ENCODE data around the gene OPCML.

OPCML gene

DNA sequence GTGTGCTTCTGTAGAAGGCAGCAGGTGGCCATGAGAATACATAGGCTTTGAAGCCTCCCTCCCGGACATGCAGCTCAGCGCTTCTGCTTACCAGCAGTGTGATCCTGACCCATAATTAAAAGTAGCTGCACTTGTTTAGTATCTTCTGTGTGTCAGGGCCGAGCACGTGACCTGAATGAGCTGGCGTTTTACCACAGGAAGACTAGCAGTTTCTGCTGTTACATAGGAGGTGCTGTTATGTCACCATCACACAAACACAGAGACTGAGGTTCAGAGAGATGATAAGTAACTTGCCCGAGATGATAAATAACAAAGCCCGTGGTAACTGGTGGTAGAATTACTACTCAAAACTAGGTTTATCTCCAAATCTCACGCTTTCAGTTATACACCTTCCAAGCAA, 329.5 kb downstream of the OPCML start:
- no peaks in the 10 kb centered on the region for H3K4me1 ChIP-seq (ENCODE audit: low read length)
- H3K27ac ChIP-seq (ENCODE audit: low read length), result no peak overlapping the region
- no peak overlapping the region for H3K4me2 ChIP-seq (ENCODE audit: low read depth, low read length)
- H2AFZ ChIP-seq (ENCODE audit: low read length), result no peak overlapping the region
- TF ChIP-seq EZH2phosphoT487 (IDR thresholded peaks at IDR 0.05; ENCODE audit: low read length), result no peak
- TF ChIP-seq, protein P1, sequence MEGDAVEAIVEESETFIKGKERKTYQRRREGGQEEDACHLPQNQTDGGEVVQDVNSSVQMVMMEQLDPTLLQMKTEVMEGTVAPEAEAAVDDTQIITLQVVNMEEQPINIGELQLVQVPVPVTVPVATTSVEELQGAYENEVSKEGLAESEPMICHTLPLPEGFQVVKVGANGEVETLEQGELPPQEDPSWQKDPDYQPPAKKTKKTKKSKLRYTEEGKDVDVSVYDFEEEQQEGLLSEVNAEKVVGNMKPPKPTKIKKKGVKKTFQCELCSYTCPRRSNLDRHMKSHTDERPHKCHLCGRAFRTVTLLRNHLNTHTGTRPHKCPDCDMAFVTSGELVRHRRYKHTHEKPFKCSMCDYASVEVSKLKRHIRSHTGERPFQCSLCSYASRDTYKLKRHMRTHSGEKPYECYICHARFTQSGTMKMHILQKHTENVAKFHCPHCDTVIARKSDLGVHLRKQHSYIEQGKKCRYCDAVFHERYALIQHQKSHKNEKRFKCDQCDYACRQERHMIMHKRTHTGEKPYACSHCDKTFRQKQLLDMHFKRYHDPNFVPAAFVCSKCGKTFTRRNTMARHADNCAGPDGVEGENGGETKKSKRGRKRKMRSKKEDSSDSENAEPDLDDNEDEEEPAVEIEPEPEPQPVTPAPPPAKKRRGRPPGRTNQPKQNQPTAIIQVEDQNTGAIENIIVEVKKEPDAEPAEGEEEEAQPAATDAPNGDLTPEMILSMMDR (IDR thresholded peaks at IDR 0.05; ENCODE audit: low read length), result no peak
- TF ChIP-seq EZH2 (optimal IDR thresholded peaks at IDR 0.05; ENCODE audit: low read depth, low read length), result no peak
- no peaks in the 10 kb centered on the region for H3K9me2 ChIP-seq (replicated peaks; ENCODE audit: insufficient read depth, low read length)
- no peak for DNase-seq
- H3K9me3 ChIP-seq (replicated peaks; ENCODE audit: insufficient read depth, low read length), result no peaks in the 10 kb centered on the region
- H3F3A ChIP-seq (ENCODE audit: insufficient read depth, low read length), result no peaks in the 10 kb centered on the region
- H3K27me3 ChIP-seq (replicated peaks; ENCODE audit: insufficient read depth, low read length), result no peaks in the 10 kb centered on the region
- no peak overlapping the region for H3K9ac ChIP-seq (ENCODE audit: low read length)
- no peaks in the 10 kb centered on the region for H3K36me3 ChIP-seq (replicated peaks; ENCODE audit: insufficient read depth, low read length)
- no peaks in the 10 kb centered on the region for H4K20me1 ChIP-seq (ENCODE audit: insufficient read depth, low read length)
- H3K4me3 ChIP-seq (ENCODE audit: low read length), result no peak overlapping the region
- H3K79me2 ChIP-seq (ENCODE audit: low read length), result no peaks in the 10 kb centered on the region

DNA sequence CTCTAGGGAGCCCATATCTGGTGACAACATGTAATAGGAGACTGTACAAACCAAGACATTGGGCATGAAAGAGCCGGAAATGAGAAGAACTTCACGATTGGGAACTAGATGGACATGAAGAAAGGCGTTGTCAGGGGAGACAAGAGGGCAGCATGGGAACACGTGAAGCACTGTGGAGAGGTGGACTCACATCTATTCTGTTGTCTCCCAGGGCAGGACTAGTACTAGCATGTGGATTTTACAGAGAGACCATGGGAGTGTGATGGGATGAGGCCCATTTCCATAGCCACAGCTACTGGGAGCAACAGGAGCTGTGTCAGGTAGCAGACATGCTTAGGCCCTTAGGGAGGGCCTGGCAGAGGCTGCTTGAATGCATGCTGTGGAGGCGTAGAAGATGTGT, 333.9 kb downstream of the OPCML start:
- H3K27ac ChIP-seq (ENCODE audit: low read length), result no peak overlapping the region
- no peaks in the 10 kb centered on the region for H3K27me3 ChIP-seq (replicated peaks; ENCODE audit: insufficient read depth, low read length)
- H3K79me2 ChIP-seq (ENCODE audit: low read length), result no peaks in the 10 kb centered on the region
- no peaks in the 10 kb centered on the region for H3K9me3 ChIP-seq (replicated peaks; ENCODE audit: insufficient read depth, low read length)
- no peaks in the 10 kb centered on the region for H3K36me3 ChIP-seq (replicated peaks; ENCODE audit: insufficient read depth, low read length)
- DNase-seq, result no peak
- no peak overlapping the region for H3K4me3 ChIP-seq (ENCODE audit: low read length)
- no peak for TF ChIP-seq EZH2phosphoT487 (IDR thresholded peaks at IDR 0.05; ENCODE audit: low read length)
- H3F3A ChIP-seq (ENCODE audit: insufficient read depth, low read length), result no peaks in the 10 kb centered on the region
- no peaks in the 10 kb centered on the region for H3K9me2 ChIP-seq (replicated peaks; ENCODE audit: insufficient read depth, low read length)
- H3K9ac ChIP-seq (ENCODE audit: low read length), result no peak overlapping the region
- no peaks in the 10 kb centered on the region for H3K4me1 ChIP-seq (ENCODE audit: low read length)
- H3K4me2 ChIP-seq (ENCODE audit: low read depth, low read length), result no peak overlapping the region
- H2AFZ ChIP-seq (ENCODE audit: low read length), result no peak overlapping the region
- H4K20me1 ChIP-seq (ENCODE audit: insufficient read depth, low read length), result no peaks in the 10 kb centered on the region

DNA sequence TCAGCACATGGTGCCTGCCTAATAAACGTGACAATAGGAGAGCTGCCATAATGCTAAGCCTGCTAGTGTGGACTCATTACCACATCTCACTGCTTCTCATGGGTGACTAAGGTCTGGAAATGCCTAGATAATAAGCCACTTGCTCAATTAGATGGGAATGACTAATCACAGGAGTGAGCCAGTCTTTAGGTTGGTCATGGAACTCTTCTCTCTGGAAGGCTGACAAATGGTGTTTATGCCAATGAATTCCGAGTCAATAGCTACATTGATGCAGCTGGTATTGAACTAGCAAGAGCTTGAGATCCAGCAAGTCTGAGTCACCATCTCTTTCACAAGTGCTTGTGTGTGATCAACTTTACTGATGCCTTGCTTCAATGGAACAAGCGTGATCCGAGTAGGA, 334.9 kb downstream of the OPCML start:
- Histone ChIP-seq H3K27ac (ENCODE audit: low read length) (no peak overlapping the region), H3K4me2 (ENCODE audit: low read depth, low read length) (no peak overlapping the region), H4K20me1 (ENCODE audit: insufficient read depth, low read length) (no peaks in the 10 kb centered on the region), H3K4me3 (ENCODE audit: low read length) (no peak overlapping the region), H3K27me3 (replicated peaks; ENCODE audit: insufficient read depth, low read length) (no peaks in the 10 kb centered on the region), H3K79me2 (ENCODE audit: low read length) (no peaks in the 10 kb centered on the region), H3K9ac (ENCODE audit: low read length) (no peak overlapping the region), H3F3A (ENCODE audit: insufficient read depth, low read length) (no peaks in the 10 kb centered on the region), H2AFZ (ENCODE audit: low read length) (no peak overlapping the region), H3K9me3 (replicated peaks; ENCODE audit: insufficient read depth, low read length) (no peaks in the 10 kb centered on the region), H3K4me1 (ENCODE audit: low read length) (no peaks in the 10 kb centered on the region), H3K36me3 (replicated peaks; ENCODE audit: insufficient read depth, low read length) (no peaks in the 10 kb centered on the region), H3K9me2 (replicated peaks; ENCODE audit: insufficient read depth, low read length) (no peaks in the 10 kb centered on the region)
- no peak for DNase-seq
- TF ChIP-seq, protein P1 (IDR thresholded peaks at IDR 0.05; ENCODE audit: low read length), result no peak
- TF ChIP-seq EZH2phosphoT487 (IDR thresholded peaks at IDR 0.05; ENCODE audit: low read length) (no peak), EZH2 (optimal IDR thresholded peaks at IDR 0.05; ENCODE audit: low read depth, low read length) (no peak)

- Histone ChIP-seq H3K36me3 (replicated peaks; ENCODE audit: insufficient read depth, low read length) (no peaks in the 10 kb centered on the region), H3K9me3 (replicated peaks; ENCODE audit: insufficient read depth, low read length) (no peaks in the 10 kb centered on the region), H3K4me2 (ENCODE audit: low read depth, low read length) (no peak overlapping the region), H3K9me2 (replicated peaks; ENCODE audit: insufficient read depth, low read length) (no peaks in the 10 kb centered on the region), H3K9ac (ENCODE audit: low read length) (no peak overlapping the region), H4K20me1 (ENCODE audit: insufficient read depth, low read length) (no peaks in the 10 kb centered on the region), H3F3A (ENCODE audit: insufficient read depth, low read length) (no peaks in the 10 kb centered on the region), H3K27ac (ENCODE audit: low read length) (no peak overlapping the region), H2AFZ (ENCODE audit: low read length) (no peak overlapping the region), H3K4me3 (ENCODE audit: low read length) (no peak overlapping the region), H3K79me2 (ENCODE audit: low read length) (no peaks in the 10 kb centered on the region), H3K27me3 (replicated peaks; ENCODE audit: insufficient read depth, low read length) (no peaks in the 10 kb centered on the region), H3K4me1 (ENCODE audit: low read length) (no peaks in the 10 kb centered on the region)
- no peak for TF ChIP-seq EZH2 (optimal IDR thresholded peaks at IDR 0.05; ENCODE audit: low read depth, low read length)
- TF ChIP-seq, protein P1 (IDR thresholded peaks at IDR 0.05; ENCODE audit: low read length), result no peak
- no peak for TF ChIP-seq EZH2phosphoT487 (IDR thresholded peaks at IDR 0.05; ENCODE audit: low read length)
- DNase-seq, result no peak
Observed at GRCh38 chr11:133191931-133192330, 340.4 kb downstream of the OPCML start.
